Kidney (tissue), 14 donors: ENCODE results near the gene ZNF738. TPM values are rescaled to one million over a fixed set of nuclear protein-coding genes. Genes with fewer than 3 reads are reported as not detected.

Source experiments
- DNase-seq, 5 donors: peaks; one replicate each; pipeline ENCODE4 v3.0.0-alpha.2; 2013 to 2020
- FAIRE-seq: peaks from 2 replicates; lab custom pipeline; 2012; peaks lifted over from hg19 to GRCh38; lab: Jason Lieb, UNC
- H3K27ac ChIP-seq, 2 donors: one replicate each; pipeline ENCODE4 v1.7.0; 2013; ENCODE audit warnings: low read depth in 2 of 2, low read length in 2 of 2, inconsistent platforms in 1 of 2
- H3K27me3 ChIP-seq: one replicate; pipeline ENCODE4 v1.7.1; 2013; ENCODE audit warnings: low read length, inconsistent platforms; ENCODE audit not compliant: control insufficient read depth, insufficient read depth
- H3K36me3 ChIP-seq, 3 donors: one replicate each; pipeline versions ENCODE4 v1.7.0 to v1.7.1; 2013; ENCODE audit warnings: low read length in 3 of 3, control low read depth in 1 of 3, inconsistent platforms in 1 of 3; ENCODE audit not compliant: insufficient read depth in 3 of 3, control insufficient read depth in 2 of 3
- H3K4me1 ChIP-seq, 3 donors: one replicate each; pipeline versions ENCODE4 v1.7.0 to v1.7.1; 2013; ENCODE audit warnings: low read length in 3 of 3, inconsistent platforms in 1 of 3, low read depth in 1 of 3; ENCODE audit not compliant: control insufficient read depth in 2 of 3, insufficient read depth in 2 of 3
- H3K4me3 ChIP-seq, 3 donors: one replicate each; pipeline versions ENCODE4 v1.7.0 to v1.8.1; 2013; ENCODE audit warnings: low read length in 3 of 3, control low read depth in 1 of 3, inconsistent platforms in 1 of 3
- H3K9ac ChIP-seq, 3 donors: one replicate each; pipeline versions ENCODE4 v1.7.0 to v1.7.1; 2013; ENCODE audit warnings: low read length in 3 of 3, control low read depth in 1 of 3, inconsistent platforms in 1 of 3
- H3K9me3 ChIP-seq, 3 donors: one replicate each; pipeline versions ENCODE4 v1.7.0 to v1.7.1; 2013; ENCODE audit warnings: low read length in 3 of 3, control low read depth in 1 of 3, inconsistent platforms in 1 of 3; ENCODE audit not compliant: control insufficient read depth in 2 of 3, insufficient read depth in 1 of 3
- intact Hi-C: fragments of 100-400 bp; cut with DNase I; formaldehyde crosslinking; loops from one replicate; pipeline ENCODE4 v1.11.1; 2022
- polyA plus RNA-seq: library from polyadenylated mRNA; stranded (reverse); fragments of 350-450 nt; fragmentation: Illumina TruSeq; extraction: RNeasy Lipid Tissue Mini Kit (QIAGEN cat#74804); gene quantifications from one replicate; pipeline ENCODE4 v1.2.3, GENCODE V29; 2014; ENCODE audit warnings: low read depth, low replicate concordance; ENCODE audit not compliant: insufficient read depth
- total RNA-seq: library from RNA; stranded (reverse); fragmentation: NEBNext Ultra II Directional; extraction: Animal tissue kit (Norgen Biotek cat#: 25700); gene quantifications from one replicate; pipeline ENCODE4 v1.2.1, GENCODE V29; 2021
- TF ChIP-seq, protein P1 (sequence below): IDR thresholded peaks from 3 replicates; pipeline ENCODE4 v1.5.1; 2012; ENCODE audit warnings: mild to moderate bottlenecking, moderate library complexity, borderline replicate concordance; ENCODE audit not compliant: insufficient read depth; ENCODE audit errors: extremely low read depth
- donor health status: control.
- donor health status: control.
- donor health status: control.
- donor health status: control.
- donor health status: control.
- donor health status: DM: yes; HTN: yes; CAD: no.
- donor health status: Normal renal cell carcinoma (clear cell type).

ZNF738 gene
- total and polyA plus RNA-seq, 2 donors from 2014 or later, result 3.1 to 8.4 TPM

DNA sequence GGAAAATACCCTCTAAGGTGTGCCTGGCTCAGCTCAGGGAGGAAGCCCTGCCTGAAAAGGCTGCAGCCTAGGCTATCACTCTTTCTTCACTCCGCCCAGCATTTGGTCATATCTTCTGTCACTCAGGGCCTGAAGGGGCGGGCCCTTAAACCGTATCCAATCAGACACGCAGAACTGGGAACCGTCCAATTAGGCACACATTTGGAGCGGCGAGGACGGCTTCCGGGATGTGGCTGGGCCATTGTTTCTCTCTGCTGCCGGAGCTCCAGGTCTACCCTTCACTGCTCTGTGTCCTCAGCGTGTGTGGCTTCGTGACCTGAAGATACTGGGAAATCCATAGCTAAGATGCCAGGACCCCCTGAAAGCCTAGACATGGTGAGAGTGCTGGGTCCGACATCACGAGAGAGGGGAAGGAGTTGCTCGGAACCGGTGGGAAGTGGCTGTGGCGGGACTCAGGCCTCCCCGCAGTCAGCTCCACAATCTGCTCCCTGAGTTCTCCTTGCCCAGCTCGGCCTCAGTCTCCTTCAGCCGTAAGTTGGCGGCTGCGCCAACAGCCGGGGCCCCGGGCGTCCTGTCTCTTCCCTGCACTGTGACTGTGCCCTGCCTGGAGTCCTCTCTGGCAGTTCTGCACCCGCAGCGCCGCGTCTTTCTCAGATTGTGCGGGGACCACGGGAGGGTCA is 38.2 kb downstream of the ZNF738 start, which contains the start of gene ZNF493:
Gene ZNF493 (plus strand): TSS at position 241 of the 680 bp plus-strand sequence. CDS start 105 bp downstream, at position 346.
- intact Hi-C loops, result no loop called here
- H3K27me3 ChIP-seq, result no peaks in the 10 kb centered on the region
- peaks cover 0 to 7% (median 4%) of the 10 kb centered on the region in 3 donors for H3K4me1 ChIP-seq
- peak; percentile 99 for FAIRE-seq
- peak within 1 kb of the TSS; percentile 92 to 98 (median 94) for H3K9ac ChIP-seq
- DNase-seq, result peak; percentile 95 to 99 (median 97)
- peak within 1 kb of the TSS; percentile 99 to 100 (median 100) for H3K4me3 ChIP-seq
- TF ChIP-seq, protein P1, sequence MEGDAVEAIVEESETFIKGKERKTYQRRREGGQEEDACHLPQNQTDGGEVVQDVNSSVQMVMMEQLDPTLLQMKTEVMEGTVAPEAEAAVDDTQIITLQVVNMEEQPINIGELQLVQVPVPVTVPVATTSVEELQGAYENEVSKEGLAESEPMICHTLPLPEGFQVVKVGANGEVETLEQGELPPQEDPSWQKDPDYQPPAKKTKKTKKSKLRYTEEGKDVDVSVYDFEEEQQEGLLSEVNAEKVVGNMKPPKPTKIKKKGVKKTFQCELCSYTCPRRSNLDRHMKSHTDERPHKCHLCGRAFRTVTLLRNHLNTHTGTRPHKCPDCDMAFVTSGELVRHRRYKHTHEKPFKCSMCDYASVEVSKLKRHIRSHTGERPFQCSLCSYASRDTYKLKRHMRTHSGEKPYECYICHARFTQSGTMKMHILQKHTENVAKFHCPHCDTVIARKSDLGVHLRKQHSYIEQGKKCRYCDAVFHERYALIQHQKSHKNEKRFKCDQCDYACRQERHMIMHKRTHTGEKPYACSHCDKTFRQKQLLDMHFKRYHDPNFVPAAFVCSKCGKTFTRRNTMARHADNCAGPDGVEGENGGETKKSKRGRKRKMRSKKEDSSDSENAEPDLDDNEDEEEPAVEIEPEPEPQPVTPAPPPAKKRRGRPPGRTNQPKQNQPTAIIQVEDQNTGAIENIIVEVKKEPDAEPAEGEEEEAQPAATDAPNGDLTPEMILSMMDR, result no peak
- peaks cover 0 to 2% (median 0%) of the 10 kb centered on the region in 3 donors for H3K36me3 ChIP-seq
- no peaks in the 10 kb centered on the region for H3K9me3 ChIP-seq
- H3K27ac ChIP-seq, result peak within 1 kb of the TSS; percentile 88 to 92

GRCh38 chr19:21398851-21399250 is 40.1 kb downstream of the ZNF738 start:
- Histone ChIP-seq H3K4me1 (peaks cover 0 to 7% (median 4%) of the 10 kb centered on the region in 3 donors), H3K36me3 (peaks cover 0 to 2% (median 0%) of the 10 kb centered on the region in 3 donors), H3K27me3 (no peaks in the 10 kb centered on the region), H3K9ac (no peak overlapping the region), H3K4me3 (no peak overlapping the region), H3K27ac (no peak overlapping the region), H3K9me3 (no peaks in the 10 kb centered on the region)
- intact Hi-C loops, result no loop called here
- TF ChIP-seq, protein P1, result no peak
- DNase-seq (no peak), FAIRE-seq (no peak)

- H3K27me3 ChIP-seq, result no peaks in the 10 kb centered on the region
- FAIRE-seq (no peak), DNase-seq (no peak)
- TF ChIP-seq, protein P1, result no peak
- no peak overlapping the region for H3K27ac ChIP-seq
- intact Hi-C loops, result no loop called here
- no peaks in the 10 kb centered on the region for H3K9me3 ChIP-seq
- no peak overlapping the region for H3K9ac ChIP-seq
- H3K4me1 ChIP-seq, result peaks cover 0 to 7% (median 4%) of the 10 kb centered on the region in 3 donors
- peaks cover 0 to 2% (median 0%) of the 10 kb centered on the region in 3 donors for H3K36me3 ChIP-seq
- no peak overlapping the region for H3K4me3 ChIP-seq
These were observed 43.6 kb downstream of the ZNF738 start for GRCh38 chr19:21402303-21402985.
